Measurements from ENCODE around the gene CD300LB. TPM values are rescaled to one million over a fixed set of nuclear protein-coding genes. Genes with fewer than 3 reads are reported as not detected.

CD300LB gene
- total RNA-seq, 1 experiment from 2014 or later, result not detected

DNA sequence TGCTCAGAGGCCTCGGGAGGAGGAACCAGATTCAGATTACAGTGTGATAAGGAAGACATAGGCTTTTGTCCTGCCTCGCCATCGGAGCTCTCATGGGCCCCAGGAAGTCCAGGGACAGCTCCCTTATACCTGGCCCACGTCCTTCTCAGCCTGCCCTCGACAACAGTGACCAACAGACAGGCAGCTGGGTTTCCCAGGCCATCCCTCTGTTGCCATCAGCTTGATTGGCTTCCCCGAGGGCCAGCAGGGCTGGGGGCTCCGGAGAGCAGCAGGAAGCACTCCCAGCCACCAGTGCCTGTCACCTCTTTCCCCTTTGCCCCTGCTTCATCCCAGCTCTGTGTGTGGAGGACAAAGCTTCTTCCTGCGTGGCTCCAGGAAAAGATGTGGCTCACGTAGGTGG is 47.2 kb downstream of the CD300LB start:
- Histone ChIP-seq H3K27ac (ENCODE audit: low read depth, low read length, poor library complexity, severe bottlenecking) (no peak overlapping the region), H3K4me1 (ENCODE audit: insufficient read depth, low read length, poor library complexity, severe bottlenecking) (no peaks in the 10 kb centered on the region), H3K36me3 (ENCODE audit: insufficient read depth, low read length, poor library complexity, severe bottlenecking) (no peaks in the 10 kb centered on the region), H3K27me3 (replicated peaks; ENCODE audit: insufficient read depth, low read depth, low read length, poor library complexity) (peaks cover 5% of the 10 kb centered on the region), H3K4me3 (ENCODE audit: low read depth, low read length, poor library complexity, severe bottlenecking) (no peak overlapping the region), H3K9me3 (ENCODE audit: low read depth, low read length, poor library complexity, severe bottlenecking) (no peaks in the 10 kb centered on the region)
- ChIA-PET POLR2A (ENCODE audit: low non-redundant PET) (no interaction called here), CTCF (interaction anchor here (1.1 kb wide), 1 partner anchor 116 kb away, joined by 3 read pairs; no protein-coding TSS in a partner anchor)
- BruUV-seq (replicated peaks), result no TSS peak
- intact Hi-C loops (cut with micrococcal nuclease; ENCODE audit: unreplicated experiment), result no loop called here
- no peak for TF ChIP-seq CTCF (conservative IDR thresholded peaks at IDR 0.05; ENCODE audit: low read depth, low read length)
- TF ChIP-seq EZH2 (IDR thresholded peaks at IDR 0.05; ENCODE audit: borderline replicate concordance, low read depth, low read length, poor library complexity, severe bottlenecking), result no peak
- DNase-seq (ENCODE audit: low spot score), result no peak

- no TSS peak for BruUV-seq (replicated peaks)
- no peaks in the 10 kb centered on the region for H3K4me1 ChIP-seq (ENCODE audit: insufficient read depth, low read length, poor library complexity, severe bottlenecking)
- no peak for DNase-seq (ENCODE audit: low spot score)
- TF ChIP-seq CTCF (conservative IDR thresholded peaks at IDR 0.05; ENCODE audit: low read depth, low read length) (no peak), EZH2 (IDR thresholded peaks at IDR 0.05; ENCODE audit: borderline replicate concordance, low read depth, low read length, poor library complexity, severe bottlenecking) (no peak)
- H3K27ac ChIP-seq (ENCODE audit: low read depth, low read length, poor library complexity, severe bottlenecking), result no peak overlapping the region
- peaks cover 5% of the 10 kb centered on the region for H3K27me3 ChIP-seq (replicated peaks; ENCODE audit: insufficient read depth, low read depth, low read length, poor library complexity)
- no peak overlapping the region for H3K4me3 ChIP-seq (ENCODE audit: low read depth, low read length, poor library complexity, severe bottlenecking)
- ChIA-PET POLR2A (ENCODE audit: low non-redundant PET) (no interaction called here), CTCF (no interaction called here)
- intact Hi-C loops (cut with micrococcal nuclease; ENCODE audit: unreplicated experiment), result no loop called here
- H3K9me3 ChIP-seq (ENCODE audit: low read depth, low read length, poor library complexity, severe bottlenecking), result no peaks in the 10 kb centered on the region
- no peaks in the 10 kb centered on the region for H3K36me3 ChIP-seq (ENCODE audit: insufficient read depth, low read length, poor library complexity, severe bottlenecking)
Measured at GRCh38 chr17:74481621-74482020, 49.7 kb downstream of the CD300LB start.

DNA sequence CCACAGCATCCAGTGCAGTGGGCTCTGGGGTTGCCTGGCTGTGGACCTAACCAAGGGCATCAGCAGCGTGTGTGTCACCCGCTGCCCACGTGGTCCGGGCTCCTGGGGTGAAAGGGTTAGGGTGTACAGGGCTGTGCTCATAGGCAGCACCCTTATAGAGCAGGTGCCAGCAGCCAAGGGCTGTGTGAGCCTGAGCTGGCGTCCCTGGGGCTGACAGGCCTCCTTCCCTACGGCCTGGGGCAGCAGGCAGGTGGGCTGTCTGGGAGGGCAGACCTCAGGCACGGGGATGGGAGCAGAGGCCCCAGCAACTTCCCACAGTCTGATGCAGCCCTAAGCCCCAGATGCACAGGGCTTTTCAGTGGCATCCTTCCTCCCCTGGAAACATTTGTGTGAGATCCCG is 51.0 kb downstream of the CD300LB start:
- BruUV-seq (replicated peaks), result no TSS peak

More for the DNA sequence above, 51.0 kb downstream of the CD300LB start:
- no peak overlapping the region for H3K4me3 ChIP-seq (ENCODE audit: low read depth, low read length, poor library complexity, severe bottlenecking)
- no peaks in the 10 kb centered on the region for H3K4me1 ChIP-seq (ENCODE audit: insufficient read depth, low read length, poor library complexity, severe bottlenecking)
- intact Hi-C loops (cut with micrococcal nuclease; ENCODE audit: unreplicated experiment), result no loop called here
- CTCF ChIA-PET, result no interaction called here
- POLR2A ChIA-PET (ENCODE audit: low non-redundant PET), result no interaction called here
- no peaks in the 10 kb centered on the region for H3K36me3 ChIP-seq (ENCODE audit: insufficient read depth, low read length, poor library complexity, severe bottlenecking)
- H3K27ac ChIP-seq (ENCODE audit: low read depth, low read length, poor library complexity, severe bottlenecking), result no peak overlapping the region
- DNase-seq (ENCODE audit: low spot score), result no peak
- H3K27me3 ChIP-seq (replicated peaks; ENCODE audit: insufficient read depth, low read depth, low read length, poor library complexity), result no peaks in the 10 kb centered on the region
- TF ChIP-seq CTCF (conservative IDR thresholded peaks at IDR 0.05; ENCODE audit: low read depth, low read length) (no peak), EZH2 (IDR thresholded peaks at IDR 0.05; ENCODE audit: borderline replicate concordance, low read depth, low read length, poor library complexity, severe bottlenecking) (no peak)
- peaks cover 9% of the 10 kb centered on the region for H3K9me3 ChIP-seq (ENCODE audit: low read depth, low read length, poor library complexity, severe bottlenecking)

Measured in A673 (cell line).